ENCODE data around the gene CACNA1F. TPM values are rescaled to one million over a fixed set of nuclear protein-coding genes. Genes with fewer than 3 reads are reported as not detected.

The CACNA1F gene
- total and polyA plus RNA-seq, 10 of the 15 experiments (the other 5 are each of a cell fraction or from before 2014, with no cell fraction given): 0.01 to 0.32 (median 0.05) TPM; not detected in 5

GRCh38 chrX:49176421-49177326, 56.5 kb downstream of the CACNA1F start (continued):
- no peak for TF ChIP-seq CREB1 (IDR thresholded peaks at IDR 0.05; ENCODE audit: low read depth)
- no peak for TF ChIP-seq ATF3 (IDR thresholded peaks at IDR 0.05; ENCODE audit: borderline replicate concordance, extremely low read depth, low read depth, low read length)
- no peak for TF ChIP-seq E2F8 (IDR thresholded peaks at IDR 0.05; ENCODE audit: low read depth, partially characterized antibody)

- POLR2A ChIA-PET: no interaction called here
- no peak overlapping the region for H3K9ac ChIP-seq (ENCODE audit: control insufficient read depth, insufficient read depth, low read length)
Observed at GRCh38 chrX:49175435-49176274, 57.5 kb downstream of the CACNA1F start.

More at GRCh38 chrX:49175435-49176274, 57.5 kb downstream of the CACNA1F start:
- H3K9me3 ChIP-seq (replicated peaks; ENCODE audit: control insufficient read depth, insufficient read depth, low read length): no peaks in the 10 kb centered on the region; the same call in 2 of the 3 replicates
- no peak for ATAC-seq
- peaks cover 5% of the 10 kb centered on the region; the same call in 1 of the 2 replicates for H3K4me1 ChIP-seq (ENCODE audit: control insufficient read depth, insufficient read depth, low read length)
- peaks cover 6% of the 10 kb centered on the region for H3K79me2 ChIP-seq (ENCODE audit: control insufficient read depth, insufficient read depth, low read length)
- no TSS peak for BruUV-seq (replicated peaks)
- no peaks in the 10 kb centered on the region for H3K27me3 ChIP-seq (replicated peaks in 1 of 2; ENCODE audit: control insufficient read depth in 2 of 2, insufficient read depth in 2 of 2, low read length in 1 of 2)
- CTCF ChIA-PET: no interaction called here
- SMC1A ChIA-PET (ENCODE audit: uncharacterized antibody, unreplicated experiment): no interaction called here
- H2AFZ ChIP-seq (ENCODE audit: control insufficient read depth, low read depth, low read length): no peak overlapping the region
- no peaks in the 10 kb centered on the region for H4K20me1 ChIP-seq (ENCODE audit: control insufficient read depth, insufficient read depth)
- H3K27ac ChIP-seq (ENCODE audit: control insufficient read depth, insufficient read depth): no peak overlapping the region
- no peak overlapping the region for H3K4me3 ChIP-seq
- in situ Hi-C loops (cut with MboI) (no loop called here), intact Hi-C loops (cut with micrococcal nuclease; ENCODE audit: unreplicated experiment) (no loop called here)
- no peak for DNase-seq (ENCODE audit: low read depth, low spot score)
- 80% methylated on average over 39 of the region's 43 CpGs for WGBS (ENCODE audit: insufficient coverage, insufficient replicate concordance, low lambda C conversion rate, missing lambda C conversion rate)
- no peak for TF ChIP-seq ZBTB11 (CRISPR knock-in tag; IDR thresholded peaks at IDR 0.05)
- TF ChIP-seq POLR2A (IDR thresholded peaks at IDR 0.05; ENCODE audit: low read depth, low read length): no peak
- no peak for TF ChIP-seq MYB (IDR thresholded peaks at IDR 0.05; ENCODE audit: borderline replicate concordance, low read depth, low read length)
- TF ChIP-seq SUPT20H (IDR thresholded peaks at IDR 0.05; ENCODE audit: borderline replicate concordance, control insufficient read depth, low read depth, low read length): no peak
- TF ChIP-seq RAD21 (IDR thresholded peaks at IDR 0.05; ENCODE audit: insufficient read depth, low read depth, low read length): no peak
- TF ChIP-seq SREBF1 (IDR thresholded peaks at IDR 0.05; ENCODE audit: low read length): no peak
- no peak for TF ChIP-seq E2F8 (IDR thresholded peaks at IDR 0.05; ENCODE audit: low read depth, partially characterized antibody)
- no peak overlapping the region for H3K4me2 ChIP-seq (ENCODE audit: control insufficient read depth, insufficient read depth)
- no peaks in the 10 kb centered on the region; a peak in 3 of 4 replicates for H3K36me3 ChIP-seq (ENCODE audit: control insufficient read depth in 2 of 2, insufficient read depth in 2 of 2, low read length in 1 of 2)
- no peak for FAIRE-seq
- RAD21 ChIA-PET (ENCODE audit: unreplicated experiment): no interaction called here

All from GM12878 (cell line).